BLaER1 (cell line): Measurements from ENCODE around the gene PAX1.

Experiments
- H3K27ac ChIP-seq: shearing (Covaris generic); formaldehyde crosslinking; 2 replicates; pipeline ENCODE4 v1.8.1; 2022
- H3K27me3 ChIP-seq: shearing (Covaris generic); formaldehyde crosslinking; 2 replicates; pipeline ENCODE4 v1.8.1; 2022
- H3K36me3 ChIP-seq: shearing (Covaris generic); formaldehyde crosslinking; 2 replicates; pipeline ENCODE4 v1.8.1; 2022
- H3K4me1 ChIP-seq: shearing (Covaris generic); formaldehyde crosslinking; 2 replicates; pipeline ENCODE4 v1.8.1; 2022
- H3K4me2 ChIP-seq: shearing (Covaris generic); formaldehyde crosslinking; 2 replicates; pipeline ENCODE4 v1.8.1; 2022
- H3K4me3 ChIP-seq: shearing (Covaris generic); formaldehyde crosslinking; 2 replicates; pipeline ENCODE4 v1.8.1; 2022
- H3K9ac ChIP-seq: shearing (Covaris generic); formaldehyde crosslinking; 2 replicates; pipeline ENCODE4 v1.8.1; 2022
- H3K9me3 ChIP-seq: shearing (Covaris generic); formaldehyde crosslinking; 2 replicates; pipeline ENCODE4 v1.8.1; 2022
- H4K20me1 ChIP-seq: shearing (Covaris generic); formaldehyde crosslinking; 2 replicates; pipeline ENCODE4 v1.8.1; 2022
- Cebpa-rat ChIP-seq: shearing (Covaris generic); IDR thresholded peaks from 2 replicates; pipeline ENCODE4 v1.8.1; 2022

PAX1 gene

GRCh38 chr20:21709535-21709904, 4.1 kb downstream of the PAX1 start:
- Histone ChIP-seq H4K20me1 (no peaks in the 10 kb centered on the region; the same call in 1 of the 2 replicates), H3K4me1 (no peaks in the 10 kb centered on the region), H3K9me3 (peaks cover 67% of the 10 kb centered on the region), H3K36me3 (no peaks in the 10 kb centered on the region), H3K27ac (no peak overlapping the region), H3K9ac (no peak overlapping the region), H3K27me3 (peaks cover 86% of the 10 kb centered on the region), H3K4me2 (no peak overlapping the region), H3K4me3 (no peak overlapping the region)
- TF ChIP-seq Cebpa-rat, result no peak

GRCh38 chr20:21710341-21710740, 4.9 kb downstream of the PAX1 start:
- Histone ChIP-seq H3K4me2 (no peak overlapping the region), H3K4me3 (no peak overlapping the region), H3K27me3 (peaks cover 94% of the 10 kb centered on the region), H4K20me1 (no peaks in the 10 kb centered on the region; the same call in 1 of the 2 replicates), H3K27ac (no peak overlapping the region), H3K36me3 (no peaks in the 10 kb centered on the region), H3K4me1 (no peaks in the 10 kb centered on the region), H3K9me3 (peaks cover 67% of the 10 kb centered on the region), H3K9ac (no peak overlapping the region)
- no peak for TF ChIP-seq Cebpa-rat

GRCh38 chr20:21710863-21711431, 5.5 kb downstream of the PAX1 start:
- Histone ChIP-seq H3K4me3 (no peak overlapping the region), H3K4me2 (no peak overlapping the region), H3K9ac (no peak overlapping the region), H3K27ac (no peak overlapping the region), H4K20me1 (no peaks in the 10 kb centered on the region; the same call in 1 of the 2 replicates), H3K27me3 (peaks cover 99% of the 10 kb centered on the region), H3K9me3 (peaks cover 61% of the 10 kb centered on the region), H3K4me1 (no peaks in the 10 kb centered on the region), H3K36me3 (no peaks in the 10 kb centered on the region)
- no peak for TF ChIP-seq Cebpa-rat

- no peak for TF ChIP-seq Cebpa-rat
- no peak overlapping the region for H3K27ac ChIP-seq
- H3K27me3 ChIP-seq, result peaks cover 98% of the 10 kb centered on the region
- H3K9me3 ChIP-seq, result peaks cover 45% of the 10 kb centered on the region
- H3K4me3 ChIP-seq, result no peak overlapping the region
- H3K4me2 ChIP-seq, result no peak overlapping the region
- no peaks in the 10 kb centered on the region for H3K36me3 ChIP-seq
- H4K20me1 ChIP-seq, result no peaks in the 10 kb centered on the region; the same call in 1 of the 2 replicates
- H3K4me1 ChIP-seq, result no peaks in the 10 kb centered on the region
- H3K9ac ChIP-seq, result no peak overlapping the region
These were observed 7.1 kb downstream of the PAX1 start for GRCh38 chr20:21712443-21713059.

- H3K9me3 ChIP-seq, result peaks cover 36% of the 10 kb centered on the region
- no peak overlapping the region for H3K9ac ChIP-seq
- no peak overlapping the region for H3K27ac ChIP-seq
- H3K4me1 ChIP-seq, result no peaks in the 10 kb centered on the region
- H3K27me3 ChIP-seq, result peaks cover 96% of the 10 kb centered on the region
- no peaks in the 10 kb centered on the region; the same call in 1 of the 2 replicates for H4K20me1 ChIP-seq
- peak; percentile 72; the same call in 1 of the 2 replicates for TF ChIP-seq Cebpa-rat
- no peaks in the 10 kb centered on the region for H3K36me3 ChIP-seq
- no peak overlapping the region for H3K4me3 ChIP-seq
- no peak overlapping the region for H3K4me2 ChIP-seq
These were observed 8.0 kb downstream of the PAX1 start for GRCh38 chr20:21713470-21713869.

- Histone ChIP-seq H3K9me3 (peaks cover 32% of the 10 kb centered on the region), H3K9ac (no peak overlapping the region), H4K20me1 (no peaks in the 10 kb centered on the region; the same call in 1 of the 2 replicates), H3K27ac (no peak overlapping the region), H3K4me1 (no peaks in the 10 kb centered on the region), H3K4me2 (no peak overlapping the region), H3K4me3 (no peak overlapping the region), H3K36me3 (no peaks in the 10 kb centered on the region), H3K27me3 (peaks cover 92% of the 10 kb centered on the region)
- no peak for TF ChIP-seq Cebpa-rat
These were observed 8.4 kb downstream of the PAX1 start for GRCh38 chr20:21713901-21714296.

- no peak overlapping the region for H3K9ac ChIP-seq
- H3K4me2 ChIP-seq, result no peak overlapping the region
- H3K36me3 ChIP-seq, result no peaks in the 10 kb centered on the region
- no peak for TF ChIP-seq Cebpa-rat
- peaks cover 26% of the 10 kb centered on the region for H3K9me3 ChIP-seq
- H4K20me1 ChIP-seq, result no peaks in the 10 kb centered on the region
- H3K27me3 ChIP-seq, result peaks cover 85% of the 10 kb centered on the region
- H3K27ac ChIP-seq, result no peak overlapping the region
- no peak overlapping the region for H3K4me3 ChIP-seq
- H3K4me1 ChIP-seq, result no peaks in the 10 kb centered on the region
These were observed 9.1 kb downstream of the PAX1 start for GRCh38 chr20:21714297-21715192.

GRCh38 chr20:21715193-21715881, 9.9 kb downstream of the PAX1 start:
- Histone ChIP-seq H3K36me3 (no peaks in the 10 kb centered on the region), H4K20me1 (no peaks in the 10 kb centered on the region), H3K27me3 (peaks cover 78% of the 10 kb centered on the region), H3K9me3 (peaks cover 23% of the 10 kb centered on the region), H3K9ac (no peak overlapping the region), H3K27ac (no peak overlapping the region), H3K4me2 (no peak overlapping the region), H3K4me1 (no peaks in the 10 kb centered on the region), H3K4me3 (no peak overlapping the region)
- no peak for TF ChIP-seq Cebpa-rat

GRCh38 chr20:21719592-21720214, 14.2 kb downstream of the PAX1 start:
- Histone ChIP-seq H3K27me3 (peaks cover 34% of the 10 kb centered on the region), H3K4me3 (no peak overlapping the region), H3K4me2 (no peak overlapping the region), H3K9me3 (peaks cover 5% of the 10 kb centered on the region; the same call in 1 of the 2 replicates), H3K9ac (no peak overlapping the region), H3K36me3 (no peaks in the 10 kb centered on the region), H4K20me1 (no peaks in the 10 kb centered on the region), H3K4me1 (no peaks in the 10 kb centered on the region), H3K27ac (no peak overlapping the region)
- TF ChIP-seq Cebpa-rat, result no peak
